K562 (cell line): ENCODE measurements around the gene CAMK2D.

ENCODE experiments used
- FOXM1 ChIP-seq, 2 experiments: fragments of 450-650 bp in 1 of 2; sonication (generic) in 1 of 2; formaldehyde crosslinking in 1 of 2; IDR thresholded peaks; 2 replicates each; pipeline versions ENCODE4 v1.6.1 to v1.9.0; 2017 to 2022; ENCODE audit warnings: low read depth in 2 of 2, mild to moderate bottlenecking in 2 of 2, missing genetic modification reagents in 1 of 2, moderate library complexity in 1 of 2
- HDAC1 ChIP-seq, 2 experiments: fragments of 450-650 bp; IDR thresholded peaks; 2 replicates each; pipeline ENCODE4 v1.6.1; 2016 to 2017; ENCODE audit warnings: inconsistent platforms in 1 of 2, mild to moderate bottlenecking in 1 of 2, moderate library complexity in 1 of 2
- LARP7 ChIP-seq: fragments of 450-650 bp; IDR thresholded peaks from 2 replicates; pipeline ENCODE4 v1.6.1; 2016
- NR2C1 ChIP-seq, 2 experiments: fragments of 450-650 bp; IDR thresholded peaks; 2 replicates each; pipeline ENCODE4 v1.6.1; 2017; ENCODE audit warnings: mild to moderate bottlenecking in 2 of 2, antibody characterized with exemption in 1 of 2, inconsistent platforms in 1 of 2, missing compliant biosample characterization in 1 of 2, missing genetic modification characterization in 1 of 2
- POLR2AphosphoS5 ChIP-seq: IDR thresholded peaks from 2 replicates; pipeline ENCODE4 v1.6.1; 2011; ENCODE audit warnings: mild to moderate bottlenecking, low read depth, low read length, moderate library complexity; ENCODE audit not compliant: control insufficient read depth, insufficient read depth
- POLR3G ChIP-seq: IDR thresholded peaks from 2 replicates; pipeline ENCODE4 v1.6.1; 2011; ENCODE audit not compliant: insufficient read length, insufficient replicate concordance; ENCODE audit errors: extremely low read depth
- ZNF124 ChIP-seq: sonication (generic); formaldehyde crosslinking; IDR thresholded peaks from 2 replicates; pipeline ENCODE4 v1.8.1; 2022; ENCODE audit warnings: missing genetic modification reagents

- TF ChIP-seq HDAC1 (IDR thresholded peaks at IDR 0.05) = no peak
- TF ChIP-seq POLR3G = no peak
- no peak for TF ChIP-seq FOXM1 (IDR thresholded peaks at IDR 0.05; ENCODE audit: low read depth)
- no peak for TF ChIP-seq FOXM1 (CRISPR knock-in tag; IDR thresholded peaks at IDR 0.05; ENCODE audit: low read depth)
- TF ChIP-seq ZNF124 (CRISPR knock-in tag) = no peak
- no peak for TF ChIP-seq POLR2AphosphoS5
- no peak for TF ChIP-seq NR2C1 (IDR thresholded peaks at IDR 0.05)
- TF ChIP-seq NR2C1 (tag; IDR thresholded peaks at IDR 0.05) = no peak
- no peak for TF ChIP-seq LARP7
Measured at GRCh38 chr4:113761620-113762185, at the start of gene CAMK2D.
